ENCODE data around the gene NDUFAF7.
A peak's percentile ranks its signal among the peaks of the same experiment; 100 is the strongest.
"Not testable (repeated sequence)": the region's sequence is repeated elsewhere in the genome, so short reads cannot be mapped to it uniquely, and the experiment has no call there.

Gene NDUFAF7

DNA sequence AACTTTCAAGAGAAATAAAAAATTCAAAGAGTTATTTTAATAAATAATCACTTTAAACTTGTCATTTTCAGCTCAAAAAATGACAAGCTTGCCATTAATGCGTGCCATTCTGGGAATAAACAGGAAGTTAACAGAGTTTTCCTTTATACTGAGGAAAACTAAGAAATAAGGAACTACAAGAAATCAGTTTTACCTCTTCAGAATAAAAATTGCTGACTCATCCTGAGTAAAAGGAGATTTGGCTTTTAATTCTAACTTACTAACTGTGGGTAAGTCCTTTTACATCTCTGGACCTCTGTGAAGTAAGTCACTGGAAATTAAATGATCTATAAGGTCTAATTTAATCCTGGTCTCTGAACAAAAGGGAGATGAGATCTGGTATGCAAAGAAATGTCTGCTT, 16.2 kb upstream of the NDUFAF7 start:
- DNase-seq (ENCODE audit: low read depth in 1 of 2, low spot score in 1 of 2) = no peak

DNA sequence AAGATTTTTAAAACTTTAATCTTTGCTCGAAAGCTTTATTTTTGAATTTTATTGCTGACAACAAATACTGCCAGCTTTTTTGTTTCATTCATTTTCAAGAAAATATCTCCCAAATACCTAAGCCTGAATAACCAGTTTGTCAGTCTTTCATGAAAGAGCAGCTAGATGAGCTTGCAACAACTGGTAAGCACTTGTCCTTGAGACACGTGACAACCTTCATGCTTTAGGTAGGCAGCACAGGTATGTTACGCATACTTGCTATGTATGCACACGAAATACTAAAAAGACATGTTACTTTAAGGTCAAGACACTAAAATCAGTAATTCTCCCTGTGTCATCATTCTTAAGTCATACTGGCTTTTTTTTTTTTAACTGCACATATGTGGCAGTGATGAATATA, 12.4 kb upstream of the NDUFAF7 start:
- DNase-seq (ENCODE audit: low read depth in 1 of 2, low spot score in 1 of 2) = no peak

DNA sequence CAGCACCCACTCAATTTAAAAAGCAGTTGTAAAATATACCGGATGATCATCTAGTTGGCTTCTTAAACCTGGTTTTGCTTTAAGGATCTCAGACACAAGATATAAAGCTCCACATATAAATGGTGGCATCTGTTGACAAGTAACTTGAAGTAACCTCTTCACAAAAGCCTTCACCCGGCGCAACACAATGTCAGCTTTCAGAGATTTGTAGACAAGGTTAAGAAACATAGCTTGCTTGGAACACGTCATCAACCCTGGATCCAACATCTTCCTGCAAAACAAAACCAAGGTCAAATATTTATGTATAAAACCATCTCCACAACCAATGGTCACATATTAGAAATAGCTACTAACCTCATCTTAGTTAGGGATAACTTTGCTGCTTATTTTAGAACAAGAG, 8.3 kb upstream of the NDUFAF7 start:
- DNase-seq (ENCODE audit: low read depth in 1 of 2, low spot score in 1 of 2) = no peak

DNA sequence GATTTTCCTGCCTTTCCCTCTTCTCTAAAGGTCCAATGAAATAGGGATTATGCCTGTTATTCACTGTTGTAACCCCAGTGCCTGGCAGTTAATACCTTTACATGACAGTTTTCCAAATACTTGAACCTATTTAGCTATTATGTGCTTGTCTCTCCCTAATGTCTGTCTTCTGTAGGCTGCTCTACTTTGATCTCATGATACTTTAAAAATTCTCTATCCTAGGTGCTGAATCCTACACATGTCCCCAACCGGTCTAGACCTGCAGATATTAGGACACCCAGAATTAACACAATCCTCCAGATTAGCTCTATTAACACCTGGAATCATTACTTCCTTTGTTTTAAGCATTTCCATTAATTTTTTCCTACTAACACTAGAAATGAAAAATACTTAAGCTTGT, 7.4 kb upstream of the NDUFAF7 start:
- DNase-seq (ENCODE audit: low read depth in 1 of 2, low spot score in 1 of 2) = no peak

DNA sequence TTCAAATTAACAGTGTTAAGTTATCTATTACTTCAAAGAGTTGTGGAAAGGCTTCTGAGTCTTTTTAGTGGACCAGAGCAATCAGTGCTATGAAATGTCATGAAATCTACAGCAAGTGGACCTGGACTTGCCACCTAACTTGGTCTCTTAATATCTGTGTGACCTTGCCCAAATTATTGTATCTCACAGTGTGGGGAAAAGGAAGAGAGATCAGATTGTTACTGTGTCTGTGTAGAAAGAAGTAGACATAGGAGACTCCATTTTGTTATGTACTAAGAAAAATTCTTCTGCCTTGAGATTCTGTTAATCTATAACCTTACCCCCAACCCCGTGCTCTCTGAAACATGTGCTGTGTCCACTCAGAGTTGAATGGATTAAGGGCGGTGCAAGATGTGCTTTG, 6.3 kb upstream of the NDUFAF7 start:
- not testable (repeated sequence) for DNase-seq (ENCODE audit: low read depth in 1 of 2, low spot score in 1 of 2)

DNA sequence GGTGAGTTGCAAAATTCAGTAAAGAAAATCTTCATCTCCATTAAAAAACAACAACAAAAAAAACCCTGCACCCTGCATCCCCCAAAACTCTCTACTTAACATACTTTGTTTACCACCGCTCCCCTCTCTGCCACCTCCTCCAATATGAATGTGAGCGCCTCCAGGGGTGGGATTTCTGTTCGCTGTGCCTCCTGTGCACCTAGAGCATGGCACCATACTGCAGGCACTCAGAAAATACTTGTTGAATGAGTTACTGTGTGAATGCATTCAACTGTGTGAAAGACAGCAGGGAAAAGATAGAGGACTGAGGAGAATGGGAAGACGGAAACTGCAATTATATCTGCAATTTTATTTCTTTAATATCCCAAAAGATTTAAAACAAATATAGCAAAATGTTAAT, 4.6 kb upstream of the NDUFAF7 start:
- DNase-seq (ENCODE audit: low read depth in 1 of 2, low spot score in 1 of 2) = no peak

DNA sequence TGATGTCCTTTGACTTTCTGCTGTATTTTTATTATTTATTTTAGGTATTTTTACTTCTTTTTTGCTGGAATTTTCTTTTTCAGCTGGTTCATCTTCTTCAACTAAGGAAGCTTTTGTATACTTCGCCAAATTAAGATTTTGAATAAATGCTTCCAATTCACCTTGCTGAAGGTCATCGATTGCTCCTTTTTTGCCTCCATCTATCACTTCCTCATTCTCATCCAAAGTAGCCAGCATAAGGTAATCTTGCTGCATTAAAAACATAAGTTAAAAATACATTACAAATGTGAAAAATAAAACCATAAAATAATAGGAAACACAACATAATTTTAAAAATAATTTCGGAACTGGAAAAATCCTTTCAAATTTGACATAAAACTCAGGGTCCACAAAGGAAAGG, 2.7 kb upstream of the NDUFAF7 start:
- DNase-seq (ENCODE audit: low read depth in 1 of 2, low spot score in 1 of 2) = no peak

DNA sequence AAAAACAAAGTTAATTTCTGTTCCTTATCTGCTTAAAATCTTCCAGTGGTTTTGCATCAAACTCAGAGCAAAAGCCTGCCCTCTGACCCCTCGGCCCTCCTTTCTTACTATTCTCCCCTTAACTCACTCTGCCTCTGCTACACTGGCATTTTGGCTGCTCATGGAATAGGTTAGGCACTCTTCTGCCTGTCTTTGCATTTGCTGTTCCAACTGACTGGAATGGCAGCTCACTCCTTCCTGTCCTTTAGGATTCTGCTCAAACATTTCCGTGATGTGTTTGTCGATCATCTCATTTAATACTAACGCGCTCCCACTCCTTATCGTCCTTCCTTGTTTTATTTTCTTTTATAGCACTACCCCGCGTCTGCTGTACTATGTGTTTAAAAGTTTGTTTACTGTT, 877 bp upstream of the NDUFAF7 start:
- DNase-seq (ENCODE audit: low read depth in 1 of 2, low spot score in 1 of 2) = no peak

DNA sequence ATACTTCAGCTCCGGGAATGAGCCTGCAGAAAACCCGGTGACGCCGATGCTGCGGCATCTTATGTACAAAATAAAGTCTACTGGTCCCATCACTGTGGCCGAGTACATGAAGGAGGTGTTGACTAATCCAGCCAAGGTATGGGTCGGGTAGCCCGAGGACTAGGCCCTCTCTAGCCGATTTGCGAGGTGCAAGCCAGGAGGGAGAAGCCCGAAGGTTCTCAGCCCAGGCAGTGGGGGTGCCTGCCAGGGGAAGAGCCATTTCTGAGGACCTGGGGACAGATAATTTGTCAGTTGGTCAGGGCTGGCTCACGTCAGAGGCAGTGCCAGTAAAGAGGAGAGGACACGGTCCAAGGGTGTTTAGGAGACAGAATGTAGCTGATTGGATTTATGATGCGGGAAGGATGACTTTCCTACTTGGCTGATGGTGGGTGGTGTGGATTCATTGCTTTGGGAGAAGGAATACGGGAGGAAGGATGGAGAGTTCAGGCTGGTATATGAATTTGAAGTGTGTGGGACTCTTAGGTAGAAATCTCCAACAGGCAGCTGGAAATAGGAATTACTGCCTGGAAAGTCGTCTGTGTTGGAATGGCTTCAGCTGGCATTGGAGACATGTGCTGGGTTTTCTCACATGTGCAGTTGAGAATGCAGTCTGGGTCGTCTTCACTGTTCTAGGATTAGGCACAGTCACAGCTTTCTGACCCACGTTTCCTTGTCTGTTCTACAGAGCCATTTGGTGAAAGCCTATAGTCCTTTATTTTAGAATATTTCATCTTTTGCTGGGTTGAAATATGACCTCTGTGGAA, 874 bp downstream of the NDUFAF7 start:
- DNase-seq (ENCODE audit: low read depth in 1 of 2, low spot score in 1 of 2) = peak in 1 of 2 donors; percentile 1

DNA sequence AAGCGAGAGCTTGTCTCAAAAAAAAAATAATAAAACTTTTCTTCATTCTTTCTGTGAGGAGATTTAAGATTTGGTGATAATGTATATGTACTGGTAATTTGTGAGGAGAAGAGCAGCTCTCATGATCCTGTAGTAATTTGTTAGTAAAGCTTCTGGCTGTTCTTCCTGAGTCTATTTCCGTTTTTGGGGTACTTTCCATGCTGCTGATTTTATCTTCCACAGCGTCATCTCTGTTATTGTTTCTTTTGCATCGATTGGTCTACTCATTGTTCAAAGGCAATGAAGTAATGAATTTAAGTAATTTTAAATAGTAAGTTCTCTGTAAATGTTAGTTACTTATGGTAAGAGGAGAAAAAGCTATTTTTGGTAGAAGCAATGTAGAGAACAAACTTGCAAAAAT, 12.0 kb downstream of the NDUFAF7 start:
- DNase-seq (ENCODE audit: low read depth in 1 of 2, low spot score in 1 of 2) = no peak

DNA sequence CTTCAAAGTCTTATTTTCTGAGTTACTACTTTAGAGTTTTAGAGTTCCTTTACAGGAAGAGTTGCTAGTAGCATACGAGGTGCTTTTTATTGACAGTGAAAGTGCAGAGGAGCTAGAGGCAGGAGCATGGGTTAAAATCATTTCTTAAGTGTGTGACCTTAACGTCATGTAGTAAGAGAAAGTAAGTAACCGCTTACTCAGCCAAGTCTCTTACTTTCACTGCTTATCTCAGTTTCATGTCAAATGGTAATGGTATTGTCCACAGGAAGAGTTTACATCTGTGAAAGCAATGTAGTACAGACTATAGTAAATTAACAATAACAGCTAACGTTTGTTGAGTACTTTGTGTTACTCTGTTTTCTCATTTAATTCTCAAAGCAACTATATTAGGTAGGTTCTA, 12.6 kb downstream of the NDUFAF7 start:
- no peak for DNase-seq (ENCODE audit: low read depth in 1 of 2, low spot score in 1 of 2)

DNA sequence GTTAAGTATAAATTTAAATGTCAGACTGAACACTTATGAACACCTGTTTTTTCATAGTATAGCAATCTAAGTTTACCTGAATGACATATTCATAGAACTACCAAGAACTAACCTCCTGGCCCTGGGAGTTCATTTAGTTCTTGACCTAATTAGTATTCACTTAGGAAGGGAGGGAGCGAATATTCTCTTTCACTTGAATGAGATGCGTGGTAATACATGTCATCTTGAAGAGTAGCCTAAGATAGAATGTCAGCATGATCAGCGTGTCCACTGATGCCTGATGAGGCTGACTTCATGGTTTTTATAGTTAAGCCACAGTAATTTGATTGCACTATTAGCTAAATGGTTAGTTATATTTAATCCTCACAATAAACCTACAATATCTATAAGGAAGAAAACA, 13.3 kb downstream of the NDUFAF7 start:
- no peak for DNase-seq (ENCODE audit: low read depth in 1 of 2, low spot score in 1 of 2)

DNA sequence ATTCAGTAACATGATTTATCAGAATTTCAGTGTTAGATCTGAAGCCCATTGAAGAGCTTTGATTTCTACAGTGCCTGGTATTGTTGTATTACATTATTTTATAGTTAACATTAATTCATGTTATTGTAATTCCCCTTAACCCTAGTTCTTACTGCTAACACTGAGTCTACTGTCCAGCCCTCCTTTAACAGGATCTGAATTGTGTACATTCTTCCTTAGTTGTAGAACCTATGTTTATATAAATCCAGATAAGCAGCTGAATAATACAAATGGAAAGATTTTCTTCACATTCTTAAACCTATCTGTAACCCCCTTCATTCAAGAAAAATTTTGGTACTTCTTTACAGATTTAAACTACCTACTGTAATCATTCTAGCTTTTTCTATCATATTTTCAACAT, 14.7 kb downstream of the NDUFAF7 start:
- no peak for DNase-seq (ENCODE audit: low read depth in 1 of 2, low spot score in 1 of 2)

DNA sequence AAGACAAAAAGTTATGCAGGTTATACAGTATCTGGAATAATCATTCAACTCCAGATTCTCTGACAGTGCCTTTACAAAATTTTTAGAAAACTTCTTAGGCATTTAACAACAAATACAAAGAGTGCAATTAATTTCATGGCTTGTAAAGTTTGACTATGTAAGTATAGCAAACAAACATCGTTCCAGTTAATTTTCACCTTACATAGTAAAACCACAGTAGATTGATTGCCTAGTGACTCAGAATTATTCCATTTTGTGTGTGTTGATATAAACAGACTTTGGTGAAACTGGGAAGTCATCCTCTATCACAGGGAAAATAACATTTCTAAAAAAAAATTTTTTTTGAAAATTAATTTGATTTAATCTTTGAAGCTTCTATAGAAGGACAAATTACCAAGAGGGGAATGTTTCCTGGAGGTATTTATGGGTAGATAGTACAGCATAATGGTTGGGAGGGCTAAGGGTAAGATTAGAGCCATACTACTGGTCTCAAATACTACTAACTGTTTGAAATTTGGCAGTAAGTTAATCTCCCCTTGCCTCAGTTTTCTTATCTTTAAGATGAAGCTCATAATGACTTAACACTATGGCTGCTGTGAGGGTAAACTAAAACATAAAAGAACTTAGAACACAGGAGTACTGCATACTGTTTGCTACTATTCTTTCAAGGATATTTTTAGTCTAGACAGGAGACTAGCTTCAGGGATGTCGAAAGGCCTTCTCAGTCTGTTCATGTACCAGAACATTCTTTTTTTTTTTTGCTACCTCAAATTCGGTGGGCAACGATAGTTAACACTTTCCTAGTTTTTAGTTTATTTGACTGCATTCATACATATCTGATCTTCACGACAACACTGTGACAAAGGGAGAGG, 19.6 kb downstream of the NDUFAF7 start:
- DNase-seq (ENCODE audit: low read depth in 1 of 2, low spot score in 1 of 2) = no peak

DNA sequence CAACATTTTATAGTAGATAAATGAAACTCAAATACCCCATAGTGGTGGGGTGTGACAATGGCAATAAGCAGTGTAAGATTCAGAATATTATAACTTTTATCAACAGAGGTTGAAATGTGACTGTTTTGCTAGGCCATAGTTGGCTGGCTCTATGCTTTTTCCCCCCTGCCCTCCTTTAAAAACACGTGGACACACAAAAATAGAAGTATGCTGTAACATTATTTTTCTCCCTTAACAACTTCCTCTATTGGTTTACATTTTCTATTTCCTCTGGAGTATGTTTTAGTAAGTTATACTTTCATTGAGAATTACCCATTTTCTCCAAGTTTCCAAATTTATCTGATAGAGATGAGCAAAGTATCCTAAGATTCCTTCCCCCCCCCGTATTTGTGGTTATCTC, 31.1 kb downstream of the NDUFAF7 start:
- no peak for DNase-seq (ENCODE audit: low read depth in 1 of 2, low spot score in 1 of 2)

DNA sequence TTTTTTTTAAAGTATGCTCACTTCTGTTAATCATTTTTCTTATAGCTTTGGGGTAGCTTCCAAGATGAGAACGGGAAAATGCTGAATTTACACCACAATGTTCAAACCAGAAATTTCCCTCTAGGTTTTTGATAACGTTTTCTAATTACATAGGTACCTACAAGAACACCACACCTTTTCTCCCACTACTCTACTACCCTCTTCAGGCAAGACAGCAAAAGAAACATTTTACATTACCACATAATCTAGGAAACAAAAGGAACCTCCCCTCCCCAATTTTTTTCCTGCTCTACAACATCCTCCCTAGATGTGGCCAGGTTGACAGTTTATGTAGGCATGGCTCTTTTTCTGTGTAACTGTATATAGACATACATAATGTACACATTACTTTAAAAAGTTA, 32.4 kb downstream of the NDUFAF7 start:
- no peak for DNase-seq (ENCODE audit: low read depth in 1 of 2, low spot score in 1 of 2)

DNA sequence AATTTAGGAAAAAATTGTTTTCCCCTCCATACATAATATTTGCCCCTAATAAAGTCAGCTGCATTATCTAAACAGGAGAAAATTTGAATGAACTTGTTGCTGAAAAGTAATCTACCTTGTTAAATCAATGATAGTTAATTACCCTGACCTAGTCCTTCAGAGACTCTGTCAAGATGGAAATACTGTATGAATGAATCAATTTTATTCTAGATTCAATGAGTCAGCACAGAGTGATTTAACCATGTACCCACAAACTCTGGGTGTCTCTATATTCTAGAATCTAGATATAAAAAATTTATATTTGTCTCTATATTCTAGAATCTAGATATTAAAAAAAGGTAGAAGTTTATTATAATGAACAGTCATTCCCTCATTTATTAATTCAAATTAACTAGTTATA, 36.2 kb downstream of the NDUFAF7 start:
- DNase-seq (ENCODE audit: low read depth in 1 of 2, low spot score in 1 of 2) = no peak

DNA sequence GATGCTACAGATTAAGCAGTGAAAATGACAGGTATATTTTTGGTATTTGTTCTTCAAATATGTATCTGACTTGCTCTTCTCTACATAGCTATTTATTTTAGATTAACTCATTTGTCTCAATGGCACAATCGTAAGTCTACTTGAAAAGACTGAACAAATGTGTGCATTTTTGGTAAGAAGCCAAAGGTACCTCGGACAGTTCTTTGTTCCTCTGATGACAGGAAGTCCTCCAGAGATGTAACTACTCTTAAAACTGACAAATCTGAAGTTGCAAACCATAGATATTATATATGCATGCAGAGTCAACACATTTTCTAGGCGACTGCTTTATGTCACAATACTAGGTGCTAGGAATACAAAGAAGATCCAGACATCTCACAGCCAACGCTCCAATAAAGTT, 36.7 kb downstream of the NDUFAF7 start:
- no peak for DNase-seq (ENCODE audit: low read depth in 1 of 2, low spot score in 1 of 2)

DNA sequence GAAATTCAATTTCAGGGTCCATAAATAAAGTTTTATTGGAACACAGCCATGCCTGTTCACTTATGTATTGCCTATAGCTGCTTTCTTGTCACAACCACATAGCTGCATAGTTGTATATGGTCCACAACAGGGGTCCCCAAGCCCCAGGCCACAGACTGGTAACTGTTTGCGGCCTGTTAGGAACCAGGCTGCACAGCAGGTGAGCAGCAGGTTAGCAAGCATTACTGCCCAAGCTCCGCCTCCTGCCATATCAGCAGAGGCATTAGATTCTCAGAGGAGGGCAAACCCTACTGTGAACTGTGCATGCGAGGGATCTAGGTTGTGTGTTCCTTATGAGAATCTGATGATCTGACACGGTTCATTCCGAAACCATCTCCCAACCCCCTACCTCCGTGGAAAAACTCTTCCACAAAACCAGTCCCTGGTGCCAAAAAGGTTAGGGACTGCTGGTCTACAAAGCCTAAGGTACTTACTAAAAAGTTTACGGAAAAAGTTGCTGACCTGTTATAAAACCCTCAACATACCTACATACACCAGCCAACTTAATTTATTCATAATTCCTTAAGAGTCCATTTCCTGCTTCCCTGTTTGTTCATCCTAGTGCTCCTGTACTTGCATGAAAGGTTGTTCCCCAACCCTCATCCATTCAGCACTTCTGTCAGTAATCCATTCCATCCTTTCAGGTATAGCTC, 40.1 kb downstream of the NDUFAF7 start:
- no peak for DNase-seq (ENCODE audit: low read depth in 1 of 2, low spot score in 1 of 2)

DNA sequence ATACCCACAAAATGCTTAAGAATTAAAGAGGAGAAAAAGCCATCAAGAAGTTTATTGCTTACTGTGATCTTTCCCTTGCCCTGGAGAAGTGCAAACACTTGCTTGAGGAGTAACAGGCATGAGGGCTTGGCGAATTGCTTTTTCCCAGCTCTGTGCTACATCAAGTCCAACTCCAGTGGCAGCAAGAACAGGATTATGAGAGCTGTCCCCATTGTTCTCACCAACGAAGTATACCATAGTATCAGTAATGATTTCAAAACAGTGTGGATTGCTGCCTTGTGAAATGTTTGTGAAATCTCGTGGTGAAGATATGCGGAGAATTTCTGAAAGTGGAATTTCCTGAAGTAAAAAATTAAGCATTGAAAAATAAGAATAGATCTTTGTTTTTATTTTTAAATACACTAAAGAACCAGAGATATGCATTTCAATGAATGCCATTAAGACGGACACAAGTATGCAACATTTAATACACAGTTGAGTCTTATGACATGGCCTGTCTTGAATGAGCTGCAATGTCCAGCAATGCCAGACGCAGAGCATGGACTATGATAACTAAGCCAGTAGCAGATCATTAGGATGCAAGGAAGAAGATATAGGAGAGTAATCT, 43.0 kb downstream of the NDUFAF7 start:
- no peak for DNase-seq (ENCODE audit: low read depth in 1 of 2, low spot score in 1 of 2)

DNA sequence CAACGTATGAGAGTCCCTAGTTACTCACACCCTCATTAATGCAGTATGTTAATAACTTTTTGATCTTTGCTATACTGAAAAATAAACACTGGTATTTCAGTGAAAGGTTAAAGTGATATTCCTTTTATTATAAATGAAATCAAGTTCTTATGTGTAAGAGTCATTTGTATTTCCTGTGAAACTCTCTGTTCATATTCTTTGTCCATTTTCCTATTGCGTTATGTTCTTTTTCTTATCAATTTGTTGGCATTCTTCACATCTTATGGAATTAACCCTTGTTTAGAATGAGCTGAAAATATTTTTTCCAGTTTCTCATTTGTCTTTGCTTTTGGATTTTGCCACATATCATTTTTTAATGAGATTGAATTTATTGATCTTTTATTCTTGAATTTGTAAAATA, 44.8 kb downstream of the NDUFAF7 start:
- DNase-seq (ENCODE audit: low read depth in 1 of 2, low spot score in 1 of 2) = no peak

DNA sequence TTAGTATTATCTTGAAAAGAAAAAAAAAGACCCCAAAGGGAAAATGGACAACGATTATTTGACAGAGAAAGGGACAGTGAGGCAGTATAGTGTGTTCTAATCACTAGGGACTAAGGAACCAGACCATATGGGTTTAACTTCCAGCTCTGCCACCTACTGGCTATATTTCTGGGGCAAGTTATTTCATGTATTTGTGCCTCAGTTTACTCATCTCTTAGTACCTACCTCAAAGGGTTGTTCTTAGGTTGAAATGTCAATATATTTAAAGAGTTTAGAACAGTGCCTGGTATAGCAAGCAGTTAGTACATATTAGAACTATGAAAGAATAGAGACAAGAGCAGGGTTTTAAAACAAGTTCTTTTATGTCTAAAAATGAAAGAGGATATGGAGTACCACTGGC, 50.5 kb downstream of the NDUFAF7 start:
- DNase-seq (ENCODE audit: low read depth in 1 of 2, low spot score in 1 of 2) = no peak

Measured in activated T-helper 1 cell treated with anti-CD3 and anti-CD28 coated beads, Interleukin-2, amount 50 U/mL, for 16 hours (primary cell).